SK-MEL-5 (cell line): ENCODE results near the gene MNT. TPM values are rescaled to one million over a fixed set of nuclear protein-coding genes. Genes with fewer than 3 reads are reported as not detected.

Experiments
- DNase-seq: peaks from one replicate; pipeline ENCODE4 v3.0.0-alpha.2; 2016; ENCODE audit warnings: low read depth, low spot score
- in situ Hi-C: cut with HindIII; loops from 2 replicates; pipeline ENCODE4 v1.10.0; 2016; ENCODE audit warnings: low sequenced_read_pairs, high pct_unique_total_duplicates, low pct_unique_long_range_greater_than_20kb
- total RNA-seq: library from RNA; depleted of rRNA; stranded (reverse); fragments of >200 nt; shearing (Covaris generic); gene quantifications from 2 replicates; pipeline ENCODE4 v1.2.3, GENCODE V29; 2014

The MNT gene
- total RNA-seq, 1 experiment from 2014 or later: 8.8 TPM

- in situ Hi-C loops: no loop called here
- peak; percentile 38 for DNase-seq
These were observed 20.7 kb upstream of the MNT start for GRCh38 chr17:2421315-2422147.

- in situ Hi-C loops: no loop called here
- no peak for DNase-seq
These were observed 19.3 kb upstream of the MNT start for GRCh38 chr17:2420176-2420575.

- in situ Hi-C loops: no loop called here
- DNase-seq: no peak
These were observed 18.6 kb upstream of the MNT start for GRCh38 chr17:2419486-2419885.

GRCh38 chr17:2418572-2418971 is 17.7 kb upstream of the MNT start:
- in situ Hi-C loops: no loop called here
- DNase-seq: no peak

GRCh38 chr17:2416010-2416734 is 15.3 kb upstream of the MNT start:
- in situ Hi-C loops: no loop called here
- peak; percentile 88 for DNase-seq

- in situ Hi-C loops: no loop called here
- DNase-seq: no peak
These were observed 14.2 kb upstream of the MNT start for GRCh38 chr17:2415081-2415480.

GRCh38 chr17:2414446-2415064 is 13.7 kb upstream of the MNT start:
- no peak for DNase-seq
- in situ Hi-C loops: no loop called here

- in situ Hi-C loops: no loop called here
- no peak for DNase-seq
These were observed 11.7 kb upstream of the MNT start for GRCh38 chr17:2412561-2413021.

- in situ Hi-C loops: no loop called here
- no peak for DNase-seq
These were observed 10.1 kb upstream of the MNT start for GRCh38 chr17:2410951-2411350.

GRCh38 chr17:2406903-2407790 is 6.3 kb upstream of the MNT start:
- in situ Hi-C loops: no loop called here
- DNase-seq: no peak

- in situ Hi-C loops: no loop called here
- no peak for DNase-seq
These were observed 5.5 kb upstream of the MNT start for GRCh38 chr17:2406271-2406902.

GRCh38 chr17:2405247-2405926 is 4.5 kb upstream of the MNT start:
- DNase-seq: peak; percentile 43
- in situ Hi-C loops: no loop called here

- in situ Hi-C loops: no loop called here
- DNase-seq: no peak
These were observed 2.2 kb upstream of the MNT start for GRCh38 chr17:2403044-2403443.

- no peak for DNase-seq
- in situ Hi-C loops: no loop called here
These were observed 1.7 kb upstream of the MNT start for GRCh38 chr17:2402544-2402943.

GRCh38 chr17:2401426-2402221 is 764 bp upstream of the MNT start:
- DNase-seq: peak; percentile 99
- in situ Hi-C loops: no loop called here

- peak; percentile 61 for DNase-seq
- in situ Hi-C loops: no loop called here
These were observed 390 bp downstream of the MNT start for GRCh38 chr17:2400474-2400866.
